NCI-H345 treated with DMSO at 0.1 percent for 48 hours (cell line): ENCODE measurements around the gene TMEM185A.
"Not testable (repeated sequence)": the region's sequence is repeated elsewhere in the genome, so short reads cannot be mapped to it uniquely, and the experiment has no call there.

Source experiments
- DNase-seq: peaks from one replicate; lab custom pipeline; 2025; ENCODE audit not compliant: unreplicated experiment; lab: John Stamatoyannopoulos, UW

TMEM185A gene

GRCh38 chrX:149563359-149563758 is 68.2 kb downstream of the TMEM185A start:
- no peak for DNase-seq

GRCh38 chrX:149555251-149555650 is 76.3 kb downstream of the TMEM185A start:
- not testable (repeated sequence) for DNase-seq

- DNase-seq: not testable (repeated sequence)
Measured at GRCh38 chrX:149551939-149552248, 79.7 kb downstream of the TMEM185A start.

GRCh38 chrX:149551245-149551938 is 80.2 kb downstream of the TMEM185A start:
- not testable (repeated sequence) for DNase-seq

GRCh38 chrX:149550454-149550853 is 81.1 kb downstream of the TMEM185A start:
- DNase-seq: not testable (repeated sequence)

- DNase-seq: not testable (repeated sequence)
Measured at GRCh38 chrX:149549701-149550100, 81.9 kb downstream of the TMEM185A start, which contains the start of gene HSFX3. TSS of gene HSFX3 (minus strand) at chrX:149549924. CDS start at chrX:149549852, 72 bp downstream.

GRCh38 chrX:149547782-149548181 is 83.8 kb downstream of the TMEM185A start:
- not testable (repeated sequence) for DNase-seq

GRCh38 chrX:149546962-149547361 is 84.6 kb downstream of the TMEM185A start:
- not testable (repeated sequence) for DNase-seq
